Neural cell (in vitro differentiated cells): ENCODE data around the gene SULT1B1. TPM values are rescaled to one million over a fixed set of nuclear protein-coding genes. Genes with fewer than 3 reads are reported as not detected.

Experiments
- H2AFZ ChIP-seq: fragments of 200-600, 300-800 bp; sonication (generic), shearing (Covaris generic); 2 replicates; pipeline ENCODE4 v1.6.0; 2014; ENCODE audit warnings: low read depth, mild to moderate bottlenecking, antibody characterized with exemption, low read length, moderate library complexity
- H3F3A ChIP-seq: fragments of 200-600 bp; shearing (Covaris generic); 2 replicates; pipeline ENCODE4 v1.6.1; 2016; ENCODE audit warnings: mild to moderate bottlenecking, moderate library complexity, mixed read lengths, antibody characterized with exemption, low read length; ENCODE audit not compliant: insufficient read depth, poor library complexity, severe bottlenecking
- H3K27ac ChIP-seq: fragments of 200-600, 300-800 bp; sonication (generic), shearing (Covaris generic); 2 replicates; pipeline ENCODE4 v1.5.1; 2014; ENCODE audit warnings: mild to moderate bottlenecking, low read length, moderate library complexity
- H3K27me3 ChIP-seq: fragments of 300-800, 200-600 bp; sonication (generic), shearing (Covaris generic); 2 replicates; pipeline ENCODE4 v1.6.0; 2014; ENCODE audit warnings: mild to moderate bottlenecking, low read depth, low read length, moderate library complexity; ENCODE audit not compliant: insufficient read depth
- H3K36me3 ChIP-seq: fragments of 300-800, 200-600 bp; sonication (generic), shearing (Covaris generic); 2 replicates; pipeline ENCODE4 v1.5.1; 2014; ENCODE audit warnings: mild to moderate bottlenecking, antibody characterized with exemption, low read length, moderate library complexity; ENCODE audit not compliant: insufficient read depth
- H3K4me2 ChIP-seq: fragments of 300-800, 200-600 bp; sonication (generic), shearing (Covaris generic); 2 replicates; pipeline ENCODE4 v1.6.0; 2014; ENCODE audit warnings: mild to moderate bottlenecking, low read length
- H3K4me3 ChIP-seq: fragments of 300-800, 200-600 bp; sonication (generic), shearing (Covaris generic); 2 replicates; pipeline ENCODE4 v1.5.1; 2014; ENCODE audit warnings: mild to moderate bottlenecking, low read length, moderate library complexity
- H3K79me2 ChIP-seq: fragments of 200-600 bp; shearing (Covaris generic); replicated peaks from 2 replicates; pipeline ENCODE4 v1.6.0; 2014; ENCODE audit warnings: mild to moderate bottlenecking, low read length, moderate library complexity; ENCODE audit not compliant: insufficient read depth
- H3K9ac ChIP-seq: fragments of 300-800, 200-600 bp; sonication (generic), shearing (Covaris generic); 2 replicates; pipeline ENCODE4 v1.6.1; 2016; ENCODE audit warnings: mild to moderate bottlenecking, low read length, mixed read lengths
- H3K9me2 ChIP-seq: fragments of 200-600 bp; shearing (Covaris generic); 2 replicates; pipeline ENCODE4 v1.6.1; 2016; ENCODE audit warnings: mild to moderate bottlenecking, low read length, mixed read lengths; ENCODE audit not compliant: insufficient read depth
- H3K9me3 ChIP-seq: fragments of 200-600, 300-800 bp; sonication (generic), shearing (Covaris generic); 2 replicates; pipeline ENCODE4 v1.6.1; 2016; ENCODE audit warnings: mild to moderate bottlenecking, mixed run types, low read length, moderate library complexity, mixed read lengths
- H4K20me1 ChIP-seq: fragments of 200-600 bp; shearing (Covaris generic); 2 replicates; pipeline ENCODE4 v1.6.1; 2016; ENCODE audit warnings: mild to moderate bottlenecking, mixed run types; ENCODE audit not compliant: insufficient read depth
- CTCF ChIP-seq: fragments of 450-650 bp; IDR thresholded peaks from 2 replicates; pipeline ENCODE4 v1.5.1; 2014; ENCODE audit warnings: antibody characterized with exemption, mild to moderate bottlenecking, moderate library complexity; ENCODE audit not compliant: poor library complexity, severe bottlenecking
- EP300 ChIP-seq: fragments of 450-650 bp; conservative IDR thresholded peaks from 2 replicates; pipeline ENCODE4 v1.6.1; 2014; ENCODE audit warnings: antibody characterized with exemption, mild to moderate bottlenecking, moderate library complexity; ENCODE audit not compliant: poor library complexity, severe bottlenecking
- EZH2 ChIP-seq: fragments of 200-600, 300-800 bp; shearing (Covaris generic), sonication (generic); IDR thresholded peaks from 2 replicates; pipeline ENCODE4 v1.6.1; 2014; ENCODE audit warnings: antibody characterized with exemption, low read length, borderline replicate concordance, mild to moderate bottlenecking; ENCODE audit not compliant: insufficient read depth, poor library complexity, severe bottlenecking
- MXI1 ChIP-seq: fragments of 450-650 bp; conservative IDR thresholded peaks from 2 replicates; pipeline ENCODE4 v1.6.1; 2014; ENCODE audit warnings: antibody characterized with exemption, mild to moderate bottlenecking; ENCODE audit not compliant: poor library complexity, severe bottlenecking
- POLR2AphosphoS5 ChIP-seq: IDR thresholded peaks from 2 replicates; pipeline ENCODE4 v1.6.1; 2012
- RAD21 ChIP-seq: fragments of 450-650 bp; conservative IDR thresholded peaks from 2 replicates; pipeline ENCODE4 v1.6.1; 2014; ENCODE audit warnings: antibody characterized with exemption, mild to moderate bottlenecking, moderate library complexity
- REST ChIP-seq: IDR thresholded peaks from 2 replicates; pipeline ENCODE4 v1.6.1; 2012; ENCODE audit warnings: borderline replicate concordance
- SMC3 ChIP-seq: fragments of 450-650 bp; conservative IDR thresholded peaks from 2 replicates; pipeline ENCODE4 v1.6.1; 2014; ENCODE audit warnings: antibody characterized with exemption, mild to moderate bottlenecking, moderate library complexity; ENCODE audit not compliant: poor library complexity
- TAF1 ChIP-seq: IDR thresholded peaks from 2 replicates; pipeline ENCODE4 v1.6.1; 2012; ENCODE audit warnings: low read depth
- polyA plus RNA-seq: library from polyadenylated mRNA; depleted of rRNA; stranded (reverse); fragments of >200 nt; gene quantifications from 2 replicates; pipeline ENCODE4 v1.2.3, GENCODE V29; 2014

The SULT1B1 gene
- polyA plus RNA-seq, 1 donor from 2014 or later, result not detected

GRCh38 chr4:69754926-69755580 is 5.4 kb downstream of the SULT1B1 start:
- Histone ChIP-seq H4K20me1 (no peaks in the 10 kb centered on the region), H3K79me2 (no peaks in the 10 kb centered on the region), H3K4me2 (no peak overlapping the region), H2AFZ (no peak overlapping the region), H3F3A (no peaks in the 10 kb centered on the region), H3K9me2 (no peaks in the 10 kb centered on the region), H3K36me3 (no peaks in the 10 kb centered on the region), H3K9ac (no peak overlapping the region), H3K27me3 (no peaks in the 10 kb centered on the region), H3K9me3 (no peaks in the 10 kb centered on the region), H3K4me3 (no peak overlapping the region), H3K27ac (no peak overlapping the region)
- TF ChIP-seq RAD21 (no peak), REST (no peak), EP300 (no peak), TAF1 (no peak), SMC3 (no peak), MXI1 (no peak), CTCF (no peak), POLR2AphosphoS5 (no peak), EZH2 (no peak)

- no peak overlapping the region for H2AFZ ChIP-seq
- H3K4me2 ChIP-seq, result no peak overlapping the region
- H3K79me2 ChIP-seq, result no peaks in the 10 kb centered on the region
- H4K20me1 ChIP-seq, result no peaks in the 10 kb centered on the region
- no peak for TF ChIP-seq RAD21
- TF ChIP-seq SMC3, result no peak
- no peak for TF ChIP-seq MXI1
- no peak for TF ChIP-seq CTCF
- TF ChIP-seq EZH2, result no peak
- no peak for TF ChIP-seq REST
- TF ChIP-seq TAF1, result no peak
- TF ChIP-seq EP300, result no peak
- no peak for TF ChIP-seq POLR2AphosphoS5
- no peak overlapping the region for H3K9ac ChIP-seq
- H3K27me3 ChIP-seq, result no peaks in the 10 kb centered on the region
- H3K9me2 ChIP-seq, result no peaks in the 10 kb centered on the region
- no peak overlapping the region for H3K27ac ChIP-seq
- no peaks in the 10 kb centered on the region for H3K36me3 ChIP-seq
- no peaks in the 10 kb centered on the region for H3F3A ChIP-seq
- H3K4me3 ChIP-seq, result no peak overlapping the region
- H3K9me3 ChIP-seq, result no peaks in the 10 kb centered on the region
These were observed 6.7 kb downstream of the SULT1B1 start for GRCh38 chr4:69753686-69754085.
